ENCODE results near the gene PON2. TPM values are rescaled to one million over a fixed set of nuclear protein-coding genes. Genes with fewer than 3 reads are reported as not detected.
A peak's percentile ranks its signal among the peaks of the same experiment; 100 is the strongest.

Gene PON2
- total and polyA plus RNA-seq, 10 of the 15 experiments (the other 5 are each of a cell fraction or from before 2014, with no cell fraction given) = 22.9 to 127 (median 46.1) TPM

DNA sequence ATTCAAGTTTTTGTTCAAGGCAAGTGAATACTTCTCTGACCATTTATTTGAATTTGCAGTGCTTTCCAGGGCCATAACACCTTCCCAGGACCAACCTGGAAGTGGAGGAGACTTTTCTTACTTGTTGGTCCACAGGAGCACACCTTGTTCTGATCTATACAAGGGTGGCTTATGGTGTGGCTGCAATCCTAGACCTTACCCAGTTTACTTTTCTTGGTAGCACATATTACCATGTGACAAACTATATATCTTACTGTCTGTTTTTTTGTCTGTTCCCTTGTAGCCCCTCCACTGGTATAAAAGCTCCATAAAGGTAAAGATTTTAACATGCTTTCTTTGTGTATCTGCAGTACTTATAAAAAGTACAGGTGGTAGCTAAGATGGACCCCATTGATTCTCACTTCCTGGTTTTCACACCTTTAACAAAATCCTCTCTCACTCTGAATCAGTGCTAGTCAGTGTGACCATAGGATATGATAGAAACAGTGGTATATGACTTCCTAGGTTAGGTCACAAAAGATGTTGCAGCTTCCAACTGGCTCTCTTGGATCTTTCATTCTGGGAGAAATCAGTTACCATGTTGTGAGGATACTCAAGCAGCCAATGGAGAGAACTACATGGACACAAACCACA is 45.3 kb upstream of the PON2 start:
- FAIRE-seq = peak; percentile 59
- POLR2A ChIA-PET = interaction anchor here (0.8 to 1.6 kb wide), 6 partner anchors 9 to 87 kb away, joined by 3 to 14 read pairs (median 4); no protein-coding TSS in a partner anchor
- DNase-seq (ENCODE audit: low read depth, low spot score) = no peak
- no peak for TF ChIP-seq ESRRA (IDR thresholded peaks at IDR 0.05; ENCODE audit: low read length)
- no peak for TF ChIP-seq SUZ12 (IDR thresholded peaks at IDR 0.05; ENCODE audit: unreplicated experiment)
- no peak for TF ChIP-seq ATF3 (IDR thresholded peaks at IDR 0.05; ENCODE audit: borderline replicate concordance, extremely low read depth, low read depth, low read length)
- TF ChIP-seq DPF2 (IDR thresholded peaks at IDR 0.05) = 0 out of 2 replicates have a peak, but pooled peaks have one; percentile 43
- TF ChIP-seq IKZF1 (conservative IDR thresholded peaks at IDR 0.05) = peak; percentile 40
- no peak for TF ChIP-seq RFX5 (IDR thresholded peaks at IDR 0.05; ENCODE audit: low read depth, low read length)
- TF ChIP-seq STAT1 (conservative IDR thresholded peaks at IDR 0.05) = no peak
- TF ChIP-seq, protein P1, sequence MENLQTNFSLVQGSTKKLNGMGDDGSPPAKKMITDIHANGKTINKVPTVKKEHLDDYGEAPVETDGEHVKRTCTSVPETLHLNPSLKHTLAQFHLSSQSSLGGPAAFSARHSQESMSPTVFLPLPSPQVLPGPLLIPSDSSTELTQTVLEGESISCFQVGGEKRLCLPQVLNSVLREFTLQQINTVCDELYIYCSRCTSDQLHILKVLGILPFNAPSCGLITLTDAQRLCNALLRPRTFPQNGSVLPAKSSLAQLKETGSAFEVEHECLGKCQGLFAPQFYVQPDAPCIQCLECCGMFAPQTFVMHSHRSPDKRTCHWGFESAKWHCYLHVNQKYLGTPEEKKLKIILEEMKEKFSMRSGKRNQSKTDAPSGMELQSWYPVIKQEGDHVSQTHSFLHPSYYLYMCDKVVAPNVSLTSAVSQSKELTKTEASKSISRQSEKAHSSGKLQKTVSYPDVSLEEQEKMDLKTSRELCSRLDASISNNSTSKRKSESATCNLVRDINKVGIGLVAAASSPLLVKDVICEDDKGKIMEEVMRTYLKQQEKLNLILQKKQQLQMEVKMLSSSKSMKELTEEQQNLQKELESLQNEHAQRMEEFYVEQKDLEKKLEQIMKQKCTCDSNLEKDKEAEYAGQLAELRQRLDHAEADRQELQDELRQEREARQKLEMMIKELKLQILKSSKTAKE (IDR thresholded peaks at IDR 0.05; ENCODE audit: low read depth, poor library complexity, severe bottlenecking) = no peak
- no peak for TF ChIP-seq RCOR1 (conservative IDR thresholded peaks at IDR 0.05; ENCODE audit: low read depth, low read length)
- no peak for TF ChIP-seq RAD51 (IDR thresholded peaks at IDR 0.05)
- TF ChIP-seq PRDM15 (CRISPR knock-in tag; IDR thresholded peaks at IDR 0.05) = no peak
- no peak for TF ChIP-seq ZNF207 (IDR thresholded peaks at IDR 0.05; ENCODE audit: borderline replicate concordance)
- no peak for TF ChIP-seq TCF3 (IDR thresholded peaks at IDR 0.05; ENCODE audit: borderline replicate concordance, insufficient read depth, low read depth, low read length)
- TF ChIP-seq, protein P2, sequence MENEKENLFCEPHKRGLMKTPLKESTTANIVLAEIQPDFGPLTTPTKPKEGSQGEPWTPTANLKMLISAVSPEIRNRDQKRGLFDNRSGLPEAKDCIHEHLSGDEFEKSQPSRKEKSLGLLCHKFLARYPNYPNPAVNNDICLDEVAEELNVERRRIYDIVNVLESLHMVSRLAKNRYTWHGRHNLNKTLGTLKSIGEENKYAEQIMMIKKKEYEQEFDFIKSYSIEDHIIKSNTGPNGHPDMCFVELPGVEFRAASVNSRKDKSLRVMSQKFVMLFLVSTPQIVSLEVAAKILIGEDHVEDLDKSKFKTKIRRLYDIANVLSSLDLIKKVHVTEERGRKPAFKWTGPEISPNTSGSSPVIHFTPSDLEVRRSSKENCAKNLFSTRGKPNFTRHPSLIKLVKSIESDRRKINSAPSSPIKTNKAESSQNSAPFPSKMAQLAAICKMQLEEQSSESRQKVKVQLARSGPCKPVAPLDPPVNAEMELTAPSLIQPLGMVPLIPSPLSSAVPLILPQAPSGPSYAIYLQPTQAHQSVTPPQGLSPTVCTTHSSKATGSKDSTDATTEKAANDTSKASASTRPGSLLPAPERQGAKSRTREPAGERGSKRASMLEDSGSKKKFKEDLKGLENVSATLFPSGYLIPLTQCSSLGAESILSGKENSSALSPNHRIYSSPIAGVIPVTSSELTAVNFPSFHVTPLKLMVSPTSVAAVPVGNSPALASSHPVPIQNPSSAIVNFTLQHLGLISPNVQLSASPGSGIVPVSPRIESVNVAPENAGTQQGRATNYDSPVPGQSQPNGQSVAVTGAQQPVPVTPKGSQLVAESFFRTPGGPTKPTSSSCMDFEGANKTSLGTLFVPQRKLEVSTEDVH (IDR thresholded peaks at IDR 0.05; ENCODE audit: low read depth, partially characterized antibody) = no peak

More for the DNA sequence above, 45.3 kb upstream of the PON2 start:
- H2AFZ ChIP-seq (ENCODE audit: control insufficient read depth, low read depth, low read length) = peak overlapping the region; percentile 42
- BruUV-seq (replicated peaks) = no TSS peak
- no peaks in the 10 kb centered on the region for H4K20me1 ChIP-seq (ENCODE audit: control insufficient read depth, insufficient read depth)
- H3K4me3 ChIP-seq = no peak overlapping the region
- H3K79me2 ChIP-seq (ENCODE audit: control insufficient read depth, insufficient read depth, low read length) = no peaks in the 10 kb centered on the region
- no peak overlapping the region for H3K9ac ChIP-seq (ENCODE audit: control insufficient read depth, insufficient read depth, low read length)
- no peaks in the 10 kb centered on the region for H3K36me3 ChIP-seq (ENCODE audit: control insufficient read depth in 2 of 2, insufficient read depth in 2 of 2, low read length in 1 of 2)
- in situ Hi-C loops (cut with MboI) (loop anchor here (5.0 to 10.0 kb wide), 2 partner anchors 285 to 1028 kb away; no protein-coding TSS in a partner anchor), intact Hi-C loops (cut with micrococcal nuclease; ENCODE audit: unreplicated experiment) (loop anchor here (5.0 to 10.0 kb wide), 2 partner anchors 163 to 825 kb away; partner anchors contain the start of gene SGCE)
- H3K27ac ChIP-seq (ENCODE audit: control insufficient read depth, insufficient read depth) = no peak overlapping the region
- peaks cover 4% of the 10 kb centered on the region for H3K4me1 ChIP-seq (ENCODE audit: control insufficient read depth, insufficient read depth, low read length)
- ChIA-PET CTCF (interaction anchor here (0.8 to 11.4 kb wide), 20 partner anchors 9 to 1044 kb away, joined by 3 to 136 read pairs (median 4); partner anchors contain the start of gene ASB4), RAD21 (ENCODE audit: unreplicated experiment) (interaction anchor here (0.6 to 5.7 kb wide), 12 partner anchors 9 to 1031 kb away, joined by 3 to 42 read pairs (median 4); partner anchors contain the start of gene PON2), SMC1A (ENCODE audit: uncharacterized antibody, unreplicated experiment) (interaction anchor here (0.6 to 14.9 kb wide), 18 partner anchors 9 to 1030 kb away, joined by 3 to 203 read pairs (median 4); partner anchors contain the start of genes ASB4 and PON2)
- no peak overlapping the region for H3K4me2 ChIP-seq (ENCODE audit: control insufficient read depth, insufficient read depth)
- H3K9me3 ChIP-seq (replicated peaks; ENCODE audit: control insufficient read depth, insufficient read depth, low read length) = no peaks in the 10 kb centered on the region
- no peaks in the 10 kb centered on the region for H3K27me3 ChIP-seq (replicated peaks in 1 of 2; ENCODE audit: control insufficient read depth in 2 of 2, insufficient read depth in 2 of 2, low read length in 1 of 2)
- ATAC-seq = peak; percentile 80
